Activated CD4-positive, alpha-beta T cell treated with anti-CD3 and anti-CD28 coated beads, Interleukin-2, Interleukin-6, amounts not matched to agents 100 ng/mL and 50 ng/mL, durations not matched to agents 16 hours and 8 hours (primary cell): ENCODE measurements around the gene GMDS.

Experiments
- DNase-seq: peaks from one replicate; pipeline ENCODE4 v3.0.0-alpha.2; 2020

Gene GMDS

GRCh38 chr6:2129182-2129621 is 116.2 kb downstream of the GMDS start:
- DNase-seq, result peak; percentile 4

- DNase-seq, result peak; percentile 55
These were observed 117.9 kb downstream of the GMDS start for GRCh38 chr6:2127484-2127911.

- DNase-seq, result no peak
These were observed 119.1 kb downstream of the GMDS start for GRCh38 chr6:2126351-2126750.

- no peak for DNase-seq
These were observed 120.2 kb downstream of the GMDS start for GRCh38 chr6:2125158-2125557.

GRCh38 chr6:2124260-2124709 is 121.1 kb downstream of the GMDS start:
- DNase-seq, result no peak

- DNase-seq, result no peak
These were observed 124.5 kb downstream of the GMDS start for GRCh38 chr6:2120912-2121311.

GRCh38 chr6:2119275-2119674 is 126.1 kb downstream of the GMDS start:
- DNase-seq, result no peak

- DNase-seq, result no peak
These were observed 127.3 kb downstream of the GMDS start for GRCh38 chr6:2118136-2118535.

GRCh38 chr6:2117447-2117846 is 128.0 kb downstream of the GMDS start:
- no peak for DNase-seq

- DNase-seq, result no peak
These were observed 128.9 kb downstream of the GMDS start for GRCh38 chr6:2116496-2116895.

GRCh38 chr6:2114100-2114499 is 131.3 kb downstream of the GMDS start:
- no peak for DNase-seq

- DNase-seq, result peak; percentile 62
These were observed 134.2 kb downstream of the GMDS start for GRCh38 chr6:2111162-2111677.

GRCh38 chr6:2110504-2110903 is 134.9 kb downstream of the GMDS start:
- peak; percentile 6 for DNase-seq

- no peak for DNase-seq
These were observed 135.6 kb downstream of the GMDS start for GRCh38 chr6:2109796-2110195.

GRCh38 chr6:2108700-2109306 is 136.6 kb downstream of the GMDS start:
- DNase-seq, result no peak

- DNase-seq, result no peak
These were observed 140.9 kb downstream of the GMDS start for GRCh38 chr6:2104524-2104880.

GRCh38 chr6:2103765-2104523 is 141.5 kb downstream of the GMDS start:
- DNase-seq, result peak; percentile 30

GRCh38 chr6:2102966-2103365 is 142.4 kb downstream of the GMDS start:
- DNase-seq, result no peak

GRCh38 chr6:2102316-2102883 is 143.0 kb downstream of the GMDS start:
- DNase-seq, result no peak

- no peak for DNase-seq
These were observed 144.2 kb downstream of the GMDS start for GRCh38 chr6:2101213-2101612.

GRCh38 chr6:2099870-2100269 is 145.5 kb downstream of the GMDS start:
- no peak for DNase-seq

- DNase-seq, result no peak
These were observed 147.9 kb downstream of the GMDS start for GRCh38 chr6:2097464-2097863.

GRCh38 chr6:2094642-2095041 is 150.8 kb downstream of the GMDS start:
- no peak for DNase-seq
